ENCODE data around the gene FYTTD1. TPM values are rescaled to one million over a fixed set of nuclear protein-coding genes. Genes with fewer than 3 reads are reported as not detected.
A peak's percentile ranks its signal among the peaks of the same experiment; 100 is the strongest.

FYTTD1 gene
- total RNA-seq, 1 donor from 2014 or later = 90.5 TPM

GRCh38 chr3:197791892-197792647, 42.4 kb downstream of the FYTTD1 start:
- DNase-seq (ENCODE audit: low read depth) = peak; percentile 25

- DNase-seq (ENCODE audit: low read depth) = peak; percentile 81
Observed at GRCh38 chr3:197793247-197793646, 43.6 kb downstream of the FYTTD1 start.

DNA sequence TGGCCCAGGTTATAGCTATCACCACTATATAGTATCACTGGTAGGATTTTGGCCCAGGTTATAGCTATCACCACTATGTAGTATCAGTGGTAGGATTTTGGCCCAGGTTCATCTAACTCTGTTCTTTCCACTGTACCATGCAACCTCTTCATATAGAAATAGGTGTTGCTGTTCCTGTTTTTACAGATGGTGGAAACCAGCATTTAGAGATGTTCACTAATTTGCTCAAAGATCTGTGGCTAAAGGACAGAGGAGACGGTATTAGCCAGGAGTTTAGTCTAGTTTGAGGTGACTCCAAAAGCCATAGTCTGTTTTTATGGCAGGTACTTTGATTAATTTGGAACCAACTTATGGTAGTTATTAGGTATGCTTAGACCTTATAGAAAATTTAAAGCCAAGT, 44.4 kb downstream of the FYTTD1 start:
- no peak for DNase-seq (ENCODE audit: low read depth)

DNA sequence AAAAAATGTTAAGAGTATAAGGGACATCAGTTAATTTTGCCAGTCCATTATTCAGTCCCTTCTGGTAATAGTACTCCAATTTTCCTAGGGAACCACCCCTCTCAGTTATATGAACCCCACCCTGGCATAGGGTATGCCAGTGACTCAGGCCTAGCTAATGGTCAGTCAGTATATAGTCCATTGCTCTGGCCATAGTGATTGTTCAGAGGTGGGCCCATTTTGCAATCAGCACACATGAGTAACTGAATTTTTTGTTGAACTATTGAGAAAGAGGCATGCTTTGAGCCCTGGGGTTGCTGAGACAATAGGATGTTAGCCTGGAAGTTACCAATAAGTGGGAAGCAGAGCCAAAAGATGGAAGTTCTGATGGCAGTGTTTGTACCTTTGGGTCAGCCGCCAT, 45.5 kb downstream of the FYTTD1 start:
- DNase-seq (ENCODE audit: low read depth) = peak; percentile 91

- DNase-seq (ENCODE audit: low read depth) = no peak
Observed at GRCh38 chr3:197796087-197796486, 46.4 kb downstream of the FYTTD1 start.

- DNase-seq (ENCODE audit: low read depth) = no peak
Observed at GRCh38 chr3:197798863-197799262, 49.2 kb downstream of the FYTTD1 start.

GRCh38 chr3:197800379-197800778, 50.7 kb downstream of the FYTTD1 start:
- no peak for DNase-seq (ENCODE audit: low read depth)

- peak; percentile 25 for DNase-seq (ENCODE audit: low read depth)
Observed at GRCh38 chr3:197801891-197802778, 52.5 kb downstream of the FYTTD1 start.

- DNase-seq (ENCODE audit: low read depth) = peak; percentile 25
Observed at GRCh38 chr3:197802779-197803459, 53.2 kb downstream of the FYTTD1 start.

DNA sequence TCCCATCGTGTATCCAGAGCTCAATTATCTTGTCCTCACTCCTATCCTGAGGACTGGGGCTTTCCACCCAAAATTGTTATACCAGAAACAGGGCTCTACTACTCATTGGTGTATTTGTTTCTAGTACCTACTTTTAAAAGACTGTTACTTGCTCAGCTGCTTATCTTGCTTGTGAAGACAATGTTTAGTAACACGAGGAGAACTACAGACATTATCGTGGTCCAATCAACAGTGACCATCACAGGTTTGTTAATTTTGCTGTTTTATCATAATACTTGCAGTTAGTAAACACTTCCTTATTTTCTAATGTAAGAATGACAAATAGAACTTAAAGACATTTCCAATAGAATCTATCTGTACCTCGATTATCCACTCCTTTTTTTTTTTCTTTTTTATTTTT, 54.8 kb downstream of the FYTTD1 start:
- no peak for DNase-seq (ENCODE audit: low read depth)

GRCh38 chr3:197807969-197808587, 58.4 kb downstream of the FYTTD1 start:
- DNase-seq (ENCODE audit: low read depth) = no peak

- DNase-seq (ENCODE audit: low read depth) = peak; percentile 48
Observed at GRCh38 chr3:197809356-197810020, 59.8 kb downstream of the FYTTD1 start.

- DNase-seq (ENCODE audit: low read depth) = no peak
Observed at GRCh38 chr3:197810901-197811300, 61.2 kb downstream of the FYTTD1 start.

GRCh38 chr3:197811343-197811742, 61.7 kb downstream of the FYTTD1 start:
- DNase-seq (ENCODE audit: low read depth) = peak; percentile 16

- DNase-seq (ENCODE audit: low read depth) = no peak
Observed at GRCh38 chr3:197814372-197814771, 64.7 kb downstream of the FYTTD1 start.

DNA sequence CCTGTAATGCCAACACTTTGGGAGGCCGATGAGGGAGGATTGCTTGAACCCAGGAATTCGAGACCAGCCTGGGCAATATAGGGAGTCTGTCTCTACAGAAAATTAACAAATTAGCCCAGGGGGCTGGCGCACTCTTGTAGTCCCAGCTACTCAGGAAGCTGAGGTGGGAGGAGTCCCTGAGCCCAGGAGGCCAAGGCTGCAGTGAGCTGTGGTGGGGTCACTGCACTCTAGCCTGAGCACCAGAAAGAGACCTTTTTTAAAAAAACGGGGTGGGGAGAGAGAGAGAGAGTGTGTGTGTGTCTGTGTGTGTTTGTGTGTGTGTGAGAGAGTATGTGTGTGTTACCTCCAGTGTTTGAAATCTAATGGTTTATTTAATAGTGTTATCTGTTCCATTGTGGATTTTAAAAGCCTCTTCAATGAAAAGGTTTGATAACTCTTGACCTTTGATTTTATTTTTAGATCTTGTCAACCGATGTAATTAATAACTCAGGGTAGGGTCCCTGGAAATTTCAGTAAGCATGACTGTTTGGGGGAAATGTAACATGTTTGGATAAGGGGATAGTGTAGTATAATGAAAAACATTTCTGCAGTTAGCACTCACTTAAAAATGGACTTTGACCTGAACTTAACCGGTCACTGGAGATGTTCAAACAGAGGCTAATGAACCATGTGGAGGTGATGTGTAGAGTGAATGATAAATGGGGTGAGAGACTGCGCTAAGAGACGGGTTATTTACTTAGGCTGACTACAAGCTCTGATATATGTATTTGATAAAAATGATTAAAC, 71.1 kb downstream of the FYTTD1 start:
- peak; percentile 66 for DNase-seq (ENCODE audit: low read depth)

GRCh38 chr3:197829397-197830045, 79.8 kb downstream of the FYTTD1 start:
- no peak for DNase-seq (ENCODE audit: low read depth)

GRCh38 chr3:197830308-197830966, 80.8 kb downstream of the FYTTD1 start:
- DNase-seq (ENCODE audit: low read depth) = no peak

- no peak for DNase-seq (ENCODE audit: low read depth)
Observed at GRCh38 chr3:197830967-197831313, 81.3 kb downstream of the FYTTD1 start.
